HG02588 (cell line): ENCODE results near the gene GABPB1.

Source experiments
- ATAC-seq: cut with Tn5 transposase; IDR thresholded peaks from one replicate; pipeline ENCODE4 v1.9.1; 2021; ENCODE audit warnings: mild to moderate bottlenecking, moderate library complexity; ENCODE audit not compliant: unreplicated experiment

The GABPB1 gene

DNA sequence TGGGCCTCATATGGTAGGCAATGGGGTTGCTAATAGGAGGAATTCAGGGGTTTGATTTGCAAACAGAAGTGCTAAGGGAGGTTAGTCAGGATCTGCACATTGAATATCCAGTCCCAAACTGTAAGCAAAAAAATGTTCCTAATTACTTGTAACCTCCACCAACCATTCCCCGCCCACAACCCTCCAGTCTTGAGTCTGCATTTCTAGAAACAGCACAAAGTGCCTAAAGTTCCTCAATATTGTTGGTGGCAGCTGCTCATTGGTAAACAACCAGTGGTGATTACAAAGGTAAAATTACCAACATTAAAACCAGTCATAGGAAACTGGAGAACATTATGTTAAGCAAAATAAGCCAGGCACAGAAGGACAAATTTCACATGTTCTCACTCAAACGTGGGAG lies 108.4 kb downstream of the GABPB1 start:
- no peak for ATAC-seq

DNA sequence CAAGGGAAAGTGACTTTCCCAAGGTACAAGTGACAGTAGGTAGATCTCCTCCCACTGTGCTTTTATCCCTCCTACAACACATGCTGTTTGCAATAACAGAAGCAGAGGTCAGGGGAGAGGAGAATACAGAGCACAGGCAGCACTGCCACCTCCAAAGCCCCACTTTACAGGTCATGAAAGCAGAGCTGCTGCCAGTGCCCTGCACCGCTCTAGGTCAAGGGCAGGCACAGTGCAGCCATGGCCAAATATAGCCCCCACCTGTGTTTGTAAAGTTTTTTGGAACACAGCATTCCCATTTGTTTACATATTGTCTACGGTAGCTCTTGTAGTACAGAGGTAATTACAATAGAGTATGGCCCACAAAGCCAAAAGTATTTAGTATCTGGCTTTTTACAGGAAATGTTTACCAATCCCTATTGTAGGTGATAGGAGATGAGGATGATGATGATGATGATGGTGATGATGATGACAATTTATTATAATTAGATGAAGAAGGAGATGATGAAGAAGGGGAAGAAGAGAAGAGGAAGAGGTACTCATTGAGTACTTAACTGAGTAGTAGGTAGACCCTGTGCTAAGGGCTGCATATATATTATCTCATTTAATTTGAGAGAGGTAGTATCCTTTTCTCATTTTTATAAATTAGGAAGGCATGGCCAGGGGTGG lies 109.9 kb downstream of the GABPB1 start:
- no peak for ATAC-seq

DNA sequence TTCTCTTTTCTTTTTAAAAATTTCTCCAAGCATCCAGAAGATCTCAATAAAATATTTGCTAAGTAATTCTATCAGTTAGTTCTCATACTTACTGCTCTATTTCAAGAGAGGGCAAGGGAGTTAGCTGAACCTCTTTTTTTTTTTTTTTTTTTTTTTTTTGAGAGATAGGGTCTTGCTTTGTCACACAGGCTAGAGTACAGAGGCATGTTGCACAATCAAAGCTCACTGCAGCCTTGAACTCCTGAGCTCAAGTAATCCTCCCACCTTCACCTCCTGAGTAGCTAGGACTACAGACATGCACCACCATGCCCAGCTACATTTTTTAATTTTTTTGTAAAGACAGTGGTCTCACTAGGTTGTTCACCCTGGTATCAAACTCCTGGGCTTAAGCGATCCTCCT lies 110.8 kb downstream of the GABPB1 start:
- ATAC-seq = no peak

DNA sequence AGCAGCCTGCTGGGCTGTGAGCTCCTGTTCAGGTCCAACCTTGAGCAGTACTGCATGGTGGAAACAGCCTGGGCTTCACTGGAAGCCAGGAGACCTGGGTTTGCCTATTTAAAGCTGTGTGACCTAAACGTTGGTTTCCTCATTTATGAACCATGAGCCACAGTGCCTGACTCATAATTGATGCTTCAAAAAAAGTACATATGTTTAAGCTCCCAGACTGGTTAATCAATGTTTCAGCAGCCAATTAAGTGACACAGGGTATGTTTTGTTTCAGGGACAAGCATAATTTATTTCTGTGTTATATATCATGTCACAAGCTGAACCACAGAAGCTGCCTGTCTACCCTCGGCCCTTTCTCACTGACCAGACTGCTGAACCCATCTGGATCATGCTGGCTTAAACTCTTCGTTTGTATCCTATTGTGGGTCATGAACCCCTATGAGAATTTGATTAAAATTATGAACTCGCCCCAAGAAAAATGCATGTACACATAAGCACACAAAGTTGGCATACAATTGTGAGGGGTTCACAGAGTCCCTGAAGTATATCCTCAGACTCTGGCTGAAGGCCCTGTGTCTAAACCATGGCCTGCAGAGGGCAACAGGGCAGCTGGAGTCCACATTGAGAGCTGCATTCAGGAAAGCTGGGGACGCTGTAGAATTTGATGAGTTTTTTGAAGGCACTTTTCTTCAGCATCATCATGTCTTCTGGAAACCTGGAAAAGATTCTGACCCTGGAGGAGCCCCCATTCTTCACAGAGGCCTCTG lies 113.1 kb downstream of the GABPB1 start:
- no peak for ATAC-seq

DNA sequence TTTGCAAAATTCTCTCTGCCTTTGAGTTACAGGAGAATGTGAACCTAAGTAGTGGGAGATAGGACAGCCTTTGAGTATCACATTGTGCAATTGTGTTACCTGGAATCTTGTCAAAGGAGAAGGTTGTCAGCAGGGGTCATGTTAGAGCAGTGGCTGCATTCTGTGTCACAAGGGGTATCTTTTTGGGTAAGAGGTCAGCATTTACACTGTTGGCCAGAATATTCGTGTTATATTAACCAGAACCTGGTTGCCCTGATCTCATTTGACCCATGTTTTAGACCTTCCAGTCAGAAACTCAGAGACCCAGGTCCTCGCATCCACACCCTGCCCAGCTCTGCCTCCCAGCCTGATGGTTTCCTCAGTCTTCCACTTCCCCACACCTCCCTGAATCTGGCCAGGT lies 116.7 kb downstream of the GABPB1 start:
- no peak for ATAC-seq

DNA sequence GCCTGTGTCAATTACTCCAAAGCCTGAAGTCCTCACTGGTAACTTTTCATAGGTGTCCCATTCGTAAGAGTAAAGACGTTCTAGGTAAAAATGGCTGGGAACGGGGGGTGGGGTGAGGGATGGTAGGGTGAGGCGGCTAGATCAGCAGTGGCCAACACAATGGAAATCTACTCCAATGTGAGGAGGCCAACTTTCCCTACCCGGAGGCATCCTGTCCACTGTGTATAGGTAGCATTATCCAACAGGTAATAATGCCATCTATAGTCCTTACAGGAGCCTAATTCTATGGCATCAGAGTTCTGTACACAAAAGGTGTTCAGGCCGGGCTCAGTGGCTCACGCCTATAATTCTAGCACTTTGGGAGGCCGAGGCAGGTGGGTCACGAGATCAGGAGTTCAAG lies 118.6 kb downstream of the GABPB1 start:
- ATAC-seq = no peak

DNA sequence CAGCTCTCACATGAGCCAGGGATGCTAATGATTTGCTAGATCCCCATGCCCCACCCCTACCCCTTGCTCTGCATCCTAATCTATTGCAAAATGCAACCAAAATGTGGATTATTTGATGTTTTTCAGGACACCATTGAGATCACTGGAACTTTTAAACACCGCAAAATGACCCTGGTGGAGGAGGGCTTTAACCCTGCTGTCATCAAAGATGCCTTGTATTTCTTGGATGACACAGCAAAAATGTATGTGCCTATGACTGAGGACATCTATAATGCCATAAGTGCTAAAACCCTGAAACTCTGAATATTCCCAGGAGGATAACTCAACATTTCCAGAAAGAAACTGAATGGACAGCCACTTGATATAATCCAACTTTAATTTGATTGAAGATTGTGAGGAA lies 119.2 kb downstream of the GABPB1 start:
- ATAC-seq = no peak

DNA sequence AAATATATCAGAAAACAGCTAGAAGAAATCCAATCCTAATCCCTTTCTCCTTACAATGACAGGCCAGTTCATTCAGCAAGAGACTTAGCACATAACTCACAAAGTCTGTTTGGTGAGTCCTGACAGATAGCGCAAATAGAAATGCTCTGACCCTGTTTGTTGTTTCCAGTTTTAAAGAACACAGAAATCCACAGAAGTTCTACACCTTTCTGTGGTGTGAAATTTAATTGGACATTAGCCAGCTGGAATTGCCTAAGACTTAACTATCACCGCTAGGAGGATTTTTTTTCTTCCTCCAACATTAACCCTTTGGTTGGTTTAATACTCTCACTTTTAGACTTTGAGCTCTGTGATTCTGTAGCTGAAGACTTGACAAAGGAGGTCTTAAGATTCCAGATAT lies 120.2 kb downstream of the GABPB1 start:
- ATAC-seq = no peak

DNA sequence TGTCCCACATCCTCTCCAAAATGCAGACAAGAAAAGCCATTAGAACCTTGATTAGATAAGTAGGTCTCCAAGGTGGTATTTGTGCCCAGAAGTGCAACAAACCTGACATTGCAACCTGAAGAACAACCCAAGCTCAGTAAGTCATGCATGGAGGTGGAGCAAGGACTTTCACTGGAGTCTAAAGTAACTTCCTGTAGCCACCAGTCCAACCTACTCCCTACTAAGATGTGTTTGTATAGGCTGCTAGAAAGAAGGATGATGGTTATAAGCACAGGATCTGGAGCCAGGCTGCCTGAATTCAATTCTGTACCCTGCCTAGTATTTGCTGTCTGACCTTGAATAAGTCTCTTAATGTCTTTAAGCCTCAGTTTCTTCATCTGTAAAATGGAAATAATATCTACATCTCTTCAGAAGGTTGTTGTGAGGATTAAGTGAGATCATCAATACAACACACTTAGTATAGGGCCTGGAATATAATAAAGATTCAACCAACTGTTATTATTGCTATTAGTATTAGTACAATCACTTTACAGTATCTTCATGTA lies 121.7 kb downstream of the GABPB1 start:
- ATAC-seq = no peak

DNA sequence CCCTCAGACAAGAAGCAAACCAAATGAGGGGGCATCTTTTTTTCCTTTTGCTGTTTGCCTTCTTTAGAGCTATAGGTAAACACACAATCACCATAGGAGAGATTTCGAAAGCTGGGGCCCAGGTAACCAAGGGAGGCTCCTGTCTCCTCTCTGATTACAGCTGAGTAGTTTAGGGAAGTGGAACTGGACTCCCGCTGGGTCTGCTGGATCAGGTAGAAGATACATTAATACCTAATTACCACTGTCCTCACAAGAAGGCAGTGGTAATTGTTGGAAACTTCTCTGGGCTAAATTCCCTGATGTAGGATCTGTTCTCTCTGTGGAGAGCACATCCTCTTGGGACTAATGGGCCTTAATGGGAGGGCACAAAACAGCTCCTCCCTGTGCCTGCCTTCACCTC lies 122.2 kb downstream of the GABPB1 start:
- no peak for ATAC-seq

DNA sequence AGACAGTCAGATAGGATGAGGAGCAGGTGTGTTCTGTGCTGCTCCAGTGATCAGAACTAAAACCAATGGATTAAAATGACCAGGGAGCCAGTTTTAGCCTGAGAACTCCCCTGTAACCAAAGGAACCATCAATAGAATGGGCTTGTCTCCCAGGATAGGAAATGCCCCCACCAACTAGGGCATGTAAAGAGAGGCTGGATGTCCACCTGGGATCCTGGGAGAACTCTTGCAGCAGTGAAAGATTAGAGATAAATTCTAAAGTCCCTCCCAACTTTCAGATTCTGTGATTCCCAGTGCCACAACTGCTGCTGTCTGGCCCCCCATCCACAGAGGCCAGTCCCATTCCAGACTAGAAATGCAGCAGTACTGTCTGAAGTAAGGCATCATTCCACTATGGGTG lies 123.2 kb downstream of the GABPB1 start:
- ATAC-seq = no peak

DNA sequence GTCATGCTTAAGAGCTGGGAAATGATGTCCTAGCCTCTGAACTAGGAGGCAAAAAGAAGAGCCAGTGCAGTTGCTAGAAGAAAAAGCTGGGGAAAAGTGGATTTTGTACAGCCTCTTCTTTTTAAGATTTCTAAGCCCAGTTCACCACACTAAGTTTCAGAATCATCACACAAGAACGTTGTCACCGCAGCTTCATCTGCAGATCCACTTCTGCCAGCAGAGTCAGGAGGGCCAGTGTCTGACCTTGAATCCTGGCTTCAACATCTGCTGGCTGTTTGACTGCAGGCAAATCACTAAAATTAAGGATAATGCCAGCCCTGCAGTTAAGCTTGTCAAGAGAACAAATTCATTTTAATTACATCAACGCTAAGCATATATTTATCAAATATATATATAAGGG lies 125.7 kb downstream of the GABPB1 start:
- ATAC-seq = no peak

DNA sequence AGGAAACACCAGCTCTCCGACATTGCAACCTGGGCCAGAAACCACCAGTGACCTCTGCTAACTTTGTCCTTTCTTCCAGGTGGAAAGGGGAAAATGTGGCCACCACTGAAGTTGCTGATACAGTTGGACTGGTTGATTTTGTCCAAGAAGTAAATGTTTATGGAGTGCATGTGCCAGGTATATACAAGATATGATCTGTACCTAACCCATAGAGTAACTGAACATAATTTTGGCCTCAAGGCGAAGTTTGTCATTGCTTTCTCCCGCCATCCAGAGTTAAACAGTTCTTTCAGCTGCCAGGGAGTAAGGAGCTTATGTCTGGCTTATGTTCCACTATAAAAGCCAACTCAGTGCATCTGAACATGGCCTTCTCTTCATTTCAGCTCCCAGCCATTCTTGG lies 126.1 kb downstream of the GABPB1 start:
- ATAC-seq = no peak

DNA sequence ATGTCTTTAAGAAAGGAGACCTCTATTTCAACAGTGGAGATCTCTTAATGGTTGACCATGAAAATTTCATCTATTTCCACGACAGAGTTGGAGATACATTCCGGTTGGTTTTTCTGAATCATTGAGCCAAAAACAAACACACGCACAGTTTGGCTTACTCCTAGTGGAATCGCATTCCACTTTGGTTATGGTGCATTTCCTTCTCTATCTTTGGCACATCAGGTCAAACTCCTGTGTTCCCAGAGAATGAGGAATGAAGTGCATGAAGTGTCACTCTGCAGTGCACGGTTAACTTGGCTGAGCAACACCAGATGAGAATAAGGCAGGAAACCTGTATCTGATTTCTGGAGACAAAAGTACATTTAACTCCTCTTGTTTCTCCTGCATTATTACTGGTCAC lies 127.9 kb downstream of the GABPB1 start:
- no peak for ATAC-seq

DNA sequence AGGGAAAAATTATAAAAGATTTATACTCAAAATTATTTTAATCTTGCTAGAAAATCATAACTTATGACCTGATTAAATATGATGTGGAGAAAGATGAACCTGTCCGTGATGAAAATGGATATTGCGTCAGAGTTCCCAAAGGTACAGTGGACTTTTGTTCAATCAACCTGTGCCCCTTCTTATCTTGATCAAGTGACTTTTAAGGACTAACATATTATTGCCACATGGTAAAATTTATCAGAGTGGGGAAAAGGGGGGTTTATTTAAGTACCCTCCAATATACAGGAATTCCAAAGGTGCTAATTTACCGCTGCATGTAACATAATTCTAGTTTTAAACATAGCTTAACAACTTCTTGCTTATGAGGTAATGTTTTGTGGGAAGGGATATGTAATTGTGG lies 129.1 kb downstream of the GABPB1 start:
- ATAC-seq = no peak
